SH-SY5Y (cell line): ENCODE results near the gene PLEKHG5.

Experiments used
- GATA2 ChIP-seq: IDR thresholded peaks from 2 replicates; pipeline ENCODE4 v1.6.1; 2011; ENCODE audit warnings: mild to moderate bottlenecking, low read depth, low read length
- GATA3 ChIP-seq: IDR thresholded peaks from 2 replicates; pipeline ENCODE4 v1.6.1; 2011; ENCODE audit warnings: low read depth, mild to moderate bottlenecking, low read length, moderate library complexity

DNA sequence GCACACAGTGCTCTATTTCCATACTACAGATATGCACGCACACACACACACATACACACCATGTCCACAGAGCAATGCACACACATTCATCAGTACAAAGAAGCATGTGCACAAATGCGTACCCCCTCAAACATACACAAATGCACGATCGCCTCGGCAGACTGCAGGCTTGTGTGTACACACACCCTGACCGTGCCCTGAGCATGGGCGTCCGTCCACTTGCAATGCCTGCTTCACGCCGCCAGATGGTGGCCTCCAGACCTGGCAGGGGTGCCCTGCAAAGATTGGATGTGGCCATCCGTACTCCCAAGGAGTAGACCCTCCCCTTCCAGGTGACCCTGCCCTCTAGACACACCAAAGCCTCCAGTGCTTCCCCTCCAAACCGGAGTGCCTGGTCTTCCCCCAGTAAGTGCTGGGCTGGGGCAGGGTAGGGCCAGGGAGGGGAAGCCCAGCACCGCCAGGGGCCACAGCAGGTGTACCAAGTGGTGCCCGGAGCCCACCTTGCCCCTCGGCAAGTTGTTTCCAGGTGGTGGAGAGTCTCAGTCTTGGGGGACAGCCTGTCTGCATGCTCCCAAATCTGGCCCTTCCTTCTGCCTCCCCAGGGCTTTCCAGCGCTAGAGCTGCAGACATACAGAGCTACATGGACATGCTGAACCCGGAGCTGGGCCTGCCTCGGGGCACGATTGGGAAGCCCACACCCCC, 46.3 kb downstream of the PLEKHG5 start:
- TF ChIP-seq GATA2 (no peak), GATA3 (no peak)
